GM23248 (cell line): ENCODE data around the gene RNF169.

Experiments
- EZH2 ChIP-seq: fragments of 200-600 bp; sonication (generic); IDR thresholded peaks from 2 replicates; pipeline ENCODE4 v1.6.1; 2018; ENCODE audit warnings: antibody characterized with exemption, mild to moderate bottlenecking; ENCODE audit not compliant: insufficient read depth, poor library complexity, severe bottlenecking
- EZH2phosphoT487 ChIP-seq: fragments of 200-600 bp; sonication (generic); IDR thresholded peaks from 2 replicates; pipeline ENCODE4 v1.6.1; 2018; ENCODE audit warnings: antibody characterized with exemption, moderate library complexity, mild to moderate bottlenecking, low read depth; ENCODE audit not compliant: insufficient read depth

- no peak for TF ChIP-seq EZH2
- TF ChIP-seq EZH2phosphoT487 = no peak
Measured at GRCh38 chr11:74702383-74703007, 46.2 kb upstream of the RNF169 start.
